Measurements from ENCODE around the gene CPEB2. TPM values are rescaled to one million over a fixed set of nuclear protein-coding genes. Genes with fewer than 3 reads are reported as not detected.

Gene CPEB2
- total RNA-seq, 1 donor from 2014 or later: 26.2 TPM

DNA sequence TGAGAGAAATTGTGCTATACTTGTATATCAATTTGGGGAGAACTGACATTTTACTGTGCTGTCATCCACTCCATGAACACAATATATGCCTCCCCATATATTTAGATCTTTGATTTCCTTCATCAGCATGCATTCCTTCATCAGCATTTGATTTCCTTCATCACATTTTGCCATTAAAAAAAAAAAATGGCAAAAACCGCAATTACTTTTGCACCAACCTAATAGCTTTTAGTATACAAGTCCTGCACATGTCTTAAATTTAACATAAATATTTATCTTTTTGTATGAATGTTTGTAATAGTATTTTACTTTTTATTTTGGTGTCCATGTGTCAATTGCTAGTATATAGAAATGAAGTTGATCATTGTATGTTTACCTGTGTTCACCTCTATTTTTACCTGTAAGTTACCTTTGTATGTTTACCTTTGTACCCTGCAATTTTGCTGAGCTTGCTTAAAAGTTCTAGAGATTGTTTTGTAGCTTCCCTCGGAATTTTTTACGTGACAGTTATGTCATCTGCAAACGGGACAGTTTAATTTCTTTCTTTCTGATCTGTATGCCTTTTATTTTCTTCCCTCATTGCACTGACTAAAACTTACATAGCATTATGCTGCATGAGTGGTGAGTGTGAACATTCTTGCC is 86.2 kb downstream of the CPEB2 start:
- DNase-seq (no peak), ATAC-seq (ENCODE audit: poor library complexity) (no peak)
- intact Hi-C loops (cut with DNase I): no loop called here

DNA sequence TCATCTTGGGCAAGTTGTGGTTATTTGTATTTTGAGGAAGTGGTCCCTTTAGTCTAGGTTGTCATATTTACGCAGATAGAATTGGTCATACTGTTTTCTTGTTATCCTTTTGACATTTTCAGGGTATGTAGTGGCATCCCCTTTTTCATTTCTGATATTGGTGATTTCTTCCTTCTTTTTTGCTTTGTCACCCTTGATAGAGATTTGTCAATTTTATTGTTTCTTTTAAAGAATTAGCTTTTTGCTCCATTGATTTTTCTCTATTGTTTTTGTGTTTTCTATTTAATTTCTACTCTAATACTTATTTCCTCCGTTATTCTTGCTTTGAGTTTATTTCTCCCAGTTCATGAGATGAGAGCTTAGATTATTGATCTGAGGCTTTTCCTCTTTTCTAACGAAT is 87.7 kb downstream of the CPEB2 start:
- ATAC-seq (ENCODE audit: poor library complexity) (no peak), DNase-seq (no peak)
- intact Hi-C loops (cut with DNase I): no loop called here

DNA sequence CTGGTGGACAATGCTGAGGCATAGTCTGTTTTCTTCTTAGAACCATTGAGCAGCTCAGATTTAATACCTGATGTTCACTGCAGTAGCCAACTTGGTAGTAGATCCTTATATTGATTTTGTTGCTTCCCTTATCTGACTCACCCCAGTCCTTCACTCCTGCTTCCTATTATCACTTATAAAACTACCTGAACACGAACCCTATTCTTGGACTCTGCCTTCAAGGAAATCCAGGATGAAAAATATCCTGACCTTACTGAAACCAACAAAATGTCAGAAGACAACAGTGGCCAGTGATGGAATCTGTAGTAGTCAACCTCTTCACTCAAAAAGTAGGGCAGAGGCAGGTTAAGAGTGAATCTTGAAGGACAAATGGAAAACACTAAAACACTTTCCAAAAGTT is 98.1 kb downstream of the CPEB2 start:
- no peak for ATAC-seq (ENCODE audit: poor library complexity)
- intact Hi-C loops (cut with DNase I): no loop called here
- no peak for DNase-seq

DNA sequence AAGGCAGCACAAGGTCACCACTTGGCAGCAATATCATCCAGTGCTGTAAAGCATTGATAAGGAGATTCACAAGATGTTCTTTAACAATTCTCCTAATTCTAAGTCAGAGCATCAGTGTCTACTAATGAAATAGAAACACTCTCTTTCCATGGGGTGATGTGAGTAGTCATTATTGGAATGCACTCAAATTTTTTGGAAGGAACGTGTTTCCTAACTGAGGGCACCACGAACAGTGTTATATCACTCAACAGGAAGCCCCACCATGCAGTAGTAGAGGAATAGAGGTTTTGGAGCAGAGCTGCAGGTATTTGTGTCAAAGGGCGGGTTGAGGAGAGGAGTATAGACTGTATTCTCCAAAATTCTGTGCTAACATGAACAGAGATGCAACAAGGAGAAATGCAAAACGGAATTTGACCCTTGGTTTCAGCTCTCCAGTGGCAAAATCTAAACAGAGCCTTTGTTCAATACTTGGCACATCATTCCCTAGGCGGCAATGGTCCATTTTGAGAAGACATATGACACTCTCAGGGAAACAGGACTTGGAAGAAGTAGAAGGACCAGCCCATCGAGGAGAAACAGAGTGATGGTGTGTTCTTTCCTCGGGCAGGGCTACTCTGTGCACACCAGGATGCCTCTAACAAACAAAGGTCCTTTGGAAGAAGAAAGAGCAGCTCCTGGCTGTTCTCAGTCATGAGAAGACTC is 98.9 kb downstream of the CPEB2 start:
- intact Hi-C loops (cut with DNase I): no loop called here
- DNase-seq: no peak
- ATAC-seq (ENCODE audit: poor library complexity): no peak

DNA sequence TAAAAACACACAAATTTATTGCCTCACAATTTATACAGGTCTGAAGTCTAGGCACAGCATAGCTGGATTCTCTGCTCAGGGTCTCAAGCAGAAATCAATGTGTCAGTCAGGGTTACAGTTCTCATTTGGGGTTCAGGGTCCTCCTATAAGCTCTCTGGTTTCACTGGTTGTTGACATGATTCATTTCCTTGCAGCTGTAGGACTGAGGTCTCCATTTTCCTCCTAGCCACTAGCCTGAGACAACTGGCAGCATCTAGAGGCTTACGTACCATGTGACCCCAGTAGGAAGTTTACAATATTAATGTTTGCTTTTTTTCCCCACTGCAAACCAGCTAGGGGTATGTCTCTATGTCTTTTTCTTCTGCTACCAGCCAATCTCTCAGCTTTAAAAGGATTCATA is 102.5 kb downstream of the CPEB2 start:
- ATAC-seq (ENCODE audit: poor library complexity) (no peak), DNase-seq (no peak)
- intact Hi-C loops (cut with DNase I): no loop called here

DNA sequence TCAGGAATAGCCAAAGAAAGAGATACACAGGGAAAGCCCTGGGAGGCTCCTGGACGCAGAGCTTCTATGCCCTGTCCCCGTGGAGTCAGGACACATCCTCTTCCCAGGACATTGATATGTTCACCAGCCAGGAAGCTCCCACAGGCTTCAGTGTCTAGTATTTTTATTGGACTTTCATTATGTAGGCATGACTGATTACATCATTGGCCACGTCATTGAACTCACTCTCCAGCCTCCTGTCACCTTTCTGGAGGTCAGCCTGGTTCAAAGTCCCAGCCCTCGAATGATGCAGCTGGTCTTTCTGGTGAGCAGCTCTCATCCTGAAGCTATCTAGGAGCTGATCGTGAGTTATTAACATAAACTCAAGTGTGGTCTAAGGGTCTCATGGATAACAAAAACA is 104.1 kb downstream of the CPEB2 start:
- no peak for ATAC-seq (ENCODE audit: poor library complexity)
- intact Hi-C loops (cut with DNase I): no loop called here
- no peak for DNase-seq

DNA sequence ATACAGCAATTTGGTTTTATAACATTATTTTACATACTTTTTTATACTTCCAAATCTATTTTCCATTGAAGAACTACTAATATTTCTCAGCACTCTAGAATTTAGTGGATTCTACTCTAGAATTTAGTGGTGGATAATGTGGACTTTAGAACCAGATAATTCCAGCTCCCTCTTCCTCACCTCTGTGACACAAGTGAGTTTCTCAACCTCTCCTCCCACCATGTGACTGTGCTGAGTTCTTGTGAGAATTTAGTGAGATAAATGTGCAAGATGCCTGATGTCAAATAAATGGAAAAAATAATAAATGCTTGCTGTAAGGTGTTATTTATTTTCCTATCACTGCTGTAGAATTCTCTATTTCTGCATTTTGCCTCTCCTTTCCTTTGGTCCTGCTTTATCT is 107.3 kb downstream of the CPEB2 start:
- ATAC-seq (ENCODE audit: poor library complexity) (no peak), DNase-seq (no peak)
- intact Hi-C loops (cut with DNase I): no loop called here

DNA sequence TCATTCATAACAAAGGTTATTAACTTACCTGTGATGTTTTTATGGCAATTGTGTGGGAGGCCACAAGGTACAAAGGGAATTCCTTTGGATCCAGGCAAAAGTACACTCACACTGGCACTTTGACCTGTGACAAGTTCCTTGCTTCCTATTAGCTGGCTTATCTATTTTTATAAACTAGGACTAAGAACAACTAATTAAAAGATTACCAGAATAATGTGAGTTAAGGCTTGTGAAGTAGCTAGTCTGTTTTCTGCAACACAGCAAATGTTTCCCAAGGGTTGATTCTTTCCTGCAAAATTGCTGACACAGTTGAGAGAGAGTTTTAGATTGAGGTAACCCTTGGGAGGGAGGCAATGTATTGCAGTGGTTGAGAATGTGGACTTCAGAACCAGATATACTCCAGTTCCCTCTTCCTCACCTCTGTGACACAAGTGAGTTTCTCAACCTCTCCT is 107.9 kb downstream of the CPEB2 start:
- intact Hi-C loops (cut with DNase I): no loop called here
- no peak for DNase-seq
- no peak for ATAC-seq (ENCODE audit: poor library complexity)

DNA sequence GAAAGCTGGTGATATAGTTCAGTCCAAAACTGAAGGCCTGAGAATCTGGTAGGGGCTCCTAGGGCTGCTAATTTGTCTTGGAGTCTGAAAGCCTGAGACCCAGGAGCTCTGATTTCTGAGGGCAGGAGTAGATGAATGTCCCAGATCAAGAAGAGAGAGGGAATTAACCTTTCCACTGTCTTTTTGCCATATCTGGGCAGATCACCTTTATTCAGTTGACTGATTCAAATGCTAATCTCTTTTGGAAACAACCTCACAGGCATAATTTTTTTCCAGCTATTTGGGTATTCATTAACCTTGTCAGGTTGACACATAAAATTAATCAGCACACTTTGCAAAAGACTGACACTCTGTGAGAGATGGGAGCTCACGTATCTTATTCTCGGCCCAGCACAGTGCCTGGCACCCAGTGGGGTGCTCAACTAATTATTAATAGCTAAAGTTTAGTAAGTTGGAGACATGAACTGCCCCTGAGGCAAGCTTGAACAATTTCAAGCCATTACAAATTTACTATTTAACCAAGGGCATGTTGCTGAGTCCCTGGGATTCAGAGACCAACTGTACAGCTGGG is 114.3 kb downstream of the CPEB2 start:
- ATAC-seq (ENCODE audit: poor library complexity) (no peak), DNase-seq (no peak)
- intact Hi-C loops (cut with DNase I): no loop called here

DNA sequence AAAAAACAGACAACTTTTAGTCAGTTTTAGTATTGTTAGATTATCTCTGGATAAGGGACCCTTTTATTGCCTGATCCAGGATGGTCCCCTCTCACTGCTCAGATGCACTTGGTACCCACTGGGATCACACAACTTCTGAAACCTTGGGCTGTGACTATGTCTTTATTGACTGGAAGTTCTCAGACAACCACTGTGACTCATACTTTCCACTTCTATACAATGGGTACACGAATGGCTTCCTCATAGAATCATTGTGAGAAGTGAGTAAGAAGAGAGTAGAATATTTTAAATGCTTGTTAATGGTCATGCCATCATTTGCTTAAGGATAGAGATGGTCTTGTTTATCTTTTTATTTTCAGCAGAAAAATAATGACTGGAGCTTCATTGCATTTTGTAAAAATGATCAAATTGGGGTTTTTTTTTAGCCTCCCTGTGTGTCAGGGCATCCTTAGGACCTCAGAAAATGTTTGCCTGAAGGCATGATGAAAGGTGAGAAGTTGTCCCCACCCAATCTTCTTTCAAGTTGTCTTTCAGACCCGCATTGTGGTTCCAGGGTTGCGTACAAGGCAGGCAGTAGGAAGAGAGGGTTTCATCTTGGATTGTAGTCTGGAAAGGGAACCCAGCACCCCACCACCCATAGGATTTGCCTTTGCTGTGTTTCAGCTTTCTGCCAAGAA is 115.1 kb downstream of the CPEB2 start:
- DNase-seq (no peak), ATAC-seq (ENCODE audit: poor library complexity) (no peak)
- intact Hi-C loops (cut with DNase I): no loop called here

DNA sequence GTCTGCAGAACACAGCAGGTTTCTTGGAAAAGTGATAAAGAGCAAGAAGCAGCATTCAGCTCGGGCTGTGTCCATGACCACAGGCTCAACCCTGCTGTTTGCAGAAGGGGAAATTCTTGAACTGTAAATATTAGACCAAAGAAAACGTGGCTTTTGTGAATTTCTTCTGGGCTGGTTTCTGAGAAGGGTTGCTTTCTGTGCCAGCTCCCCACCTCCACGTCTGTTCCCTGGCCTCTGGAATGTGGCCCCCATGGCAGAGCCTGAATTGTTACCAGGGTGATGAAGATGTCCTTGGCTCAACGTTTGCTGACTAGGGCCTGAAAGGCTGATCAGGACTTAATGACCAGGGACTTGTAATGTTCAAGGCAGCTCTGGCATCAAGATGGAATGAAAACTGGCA is 116.0 kb downstream of the CPEB2 start:
- ATAC-seq (ENCODE audit: poor library complexity) (no peak), DNase-seq (no peak)

More for the DNA sequence above, 116.0 kb downstream of the CPEB2 start:
- intact Hi-C loops (cut with DNase I): no loop called here

Measured in Right ventricle myocardium superior (tissue), 1 donor.